ENCODE measurements around the gene ETNK2.

The ETNK2 gene, protein sequence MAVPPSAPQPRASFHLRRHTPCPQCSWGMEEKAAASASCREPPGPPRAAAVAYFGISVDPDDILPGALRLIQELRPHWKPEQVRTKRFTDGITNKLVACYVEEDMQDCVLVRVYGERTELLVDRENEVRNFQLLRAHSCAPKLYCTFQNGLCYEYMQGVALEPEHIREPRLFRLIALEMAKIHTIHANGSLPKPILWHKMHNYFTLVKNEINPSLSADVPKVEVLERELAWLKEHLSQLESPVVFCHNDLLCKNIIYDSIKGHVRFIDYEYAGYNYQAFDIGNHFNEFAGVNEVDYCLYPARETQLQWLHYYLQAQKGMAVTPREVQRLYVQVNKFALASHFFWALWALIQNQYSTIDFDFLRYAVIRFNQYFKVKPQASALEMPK

DNA sequence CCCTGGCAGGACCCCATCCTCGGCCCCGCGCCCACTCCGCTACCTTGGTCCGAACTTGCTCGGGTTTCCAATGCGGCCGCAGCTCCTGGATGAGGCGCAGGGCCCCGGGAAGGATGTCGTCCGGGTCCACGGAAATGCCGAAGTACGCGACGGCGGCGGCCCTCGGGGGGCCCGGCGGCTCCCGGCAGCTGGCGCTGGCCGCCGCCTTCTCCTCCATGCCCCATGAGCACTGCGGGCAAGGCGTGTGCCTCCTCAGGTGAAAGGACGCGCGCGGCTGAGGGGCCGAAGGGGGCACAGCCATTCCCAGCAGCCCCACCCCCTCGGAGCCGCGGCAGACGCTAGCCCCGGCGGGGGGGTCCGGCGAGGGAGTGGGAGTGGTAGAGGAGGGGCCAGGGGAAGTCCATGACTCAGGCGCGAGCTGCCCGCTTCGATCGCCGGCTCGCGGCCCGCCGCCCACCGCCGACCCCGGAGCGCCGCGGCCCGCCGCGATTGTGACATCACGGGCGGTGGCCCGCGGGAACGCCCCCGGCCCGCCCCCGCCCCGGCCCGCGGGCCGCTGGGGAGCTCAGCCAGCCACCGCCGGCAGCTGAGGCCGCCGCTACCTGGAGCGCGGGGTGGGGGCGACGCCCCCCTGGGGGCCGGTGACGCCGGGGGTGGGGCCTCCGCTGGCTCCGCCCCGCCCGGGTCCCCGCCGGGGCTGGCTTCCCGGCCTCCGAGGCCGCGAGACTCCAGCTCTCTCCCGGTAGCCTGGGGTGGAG, at the start of gene ETNK2:
ETNK2 (minus strand) TSS at position 493 of the 758 bp plus-strand sequence; CDS start at position 301, 192 bp downstream.
- peak; percentile 18 to 43 for DNase-seq (ENCODE audit: extremely low read depth in 1 of 2, low read depth in 1 of 2)

DNA sequence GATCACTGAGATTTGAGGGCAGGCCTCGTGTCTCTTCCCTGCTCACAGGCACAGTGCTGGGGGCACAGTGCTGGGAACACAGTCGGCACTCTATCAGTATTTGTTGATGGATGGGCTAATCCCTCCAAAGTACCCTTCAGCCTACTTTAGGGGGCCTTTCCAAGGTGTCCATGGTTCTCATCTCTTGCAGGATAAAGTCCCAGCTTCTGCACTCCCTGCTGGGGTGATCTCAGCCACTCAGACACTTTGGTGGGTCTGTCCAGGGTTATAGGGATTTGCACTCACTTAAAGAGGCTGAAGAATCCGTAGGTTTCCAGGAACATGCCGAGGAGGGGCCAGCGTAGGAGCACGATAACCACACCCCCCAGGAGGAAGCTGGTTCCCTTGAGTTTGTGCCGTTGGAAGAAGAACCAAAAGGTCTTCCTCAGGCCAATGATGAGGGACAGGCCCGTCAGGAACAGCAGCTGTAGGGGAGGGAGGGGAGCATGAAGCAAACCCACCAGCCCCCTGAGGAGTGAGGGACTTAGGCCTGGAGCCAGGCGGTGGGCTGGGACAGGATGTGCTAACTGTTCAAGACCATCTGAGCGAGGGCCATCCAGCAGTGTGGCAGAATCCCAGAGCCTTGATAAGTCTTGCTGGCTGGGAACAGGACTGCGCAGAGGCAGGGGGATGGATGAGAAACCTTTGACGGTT, 49.6 kb upstream of the ETNK2 start:
- no peak for DNase-seq (ENCODE audit: extremely low read depth in 1 of 2, low read depth in 1 of 2)

DNA sequence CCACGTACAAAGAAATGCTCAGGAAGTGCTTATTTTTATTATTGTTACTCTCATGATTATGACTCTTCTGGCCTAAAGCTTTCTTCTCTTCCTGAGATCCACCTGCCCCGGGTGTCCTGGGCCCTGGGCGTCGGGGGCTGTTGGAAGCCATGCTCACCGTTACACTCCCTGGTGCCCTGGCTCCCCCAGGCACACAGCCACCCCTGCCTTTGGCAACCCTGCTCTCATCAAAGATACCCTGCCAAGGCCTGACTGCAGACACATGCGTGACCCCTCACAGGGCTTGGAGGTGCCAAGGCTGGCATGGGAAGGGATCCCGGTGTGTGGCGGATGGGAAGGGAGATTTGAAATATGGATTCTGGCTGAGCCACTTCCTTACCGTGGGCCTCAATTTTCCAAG, 47.7 kb upstream of the ETNK2 start:
- DNase-seq (ENCODE audit: extremely low read depth in 1 of 2, low read depth in 1 of 2), result no peak

DNA sequence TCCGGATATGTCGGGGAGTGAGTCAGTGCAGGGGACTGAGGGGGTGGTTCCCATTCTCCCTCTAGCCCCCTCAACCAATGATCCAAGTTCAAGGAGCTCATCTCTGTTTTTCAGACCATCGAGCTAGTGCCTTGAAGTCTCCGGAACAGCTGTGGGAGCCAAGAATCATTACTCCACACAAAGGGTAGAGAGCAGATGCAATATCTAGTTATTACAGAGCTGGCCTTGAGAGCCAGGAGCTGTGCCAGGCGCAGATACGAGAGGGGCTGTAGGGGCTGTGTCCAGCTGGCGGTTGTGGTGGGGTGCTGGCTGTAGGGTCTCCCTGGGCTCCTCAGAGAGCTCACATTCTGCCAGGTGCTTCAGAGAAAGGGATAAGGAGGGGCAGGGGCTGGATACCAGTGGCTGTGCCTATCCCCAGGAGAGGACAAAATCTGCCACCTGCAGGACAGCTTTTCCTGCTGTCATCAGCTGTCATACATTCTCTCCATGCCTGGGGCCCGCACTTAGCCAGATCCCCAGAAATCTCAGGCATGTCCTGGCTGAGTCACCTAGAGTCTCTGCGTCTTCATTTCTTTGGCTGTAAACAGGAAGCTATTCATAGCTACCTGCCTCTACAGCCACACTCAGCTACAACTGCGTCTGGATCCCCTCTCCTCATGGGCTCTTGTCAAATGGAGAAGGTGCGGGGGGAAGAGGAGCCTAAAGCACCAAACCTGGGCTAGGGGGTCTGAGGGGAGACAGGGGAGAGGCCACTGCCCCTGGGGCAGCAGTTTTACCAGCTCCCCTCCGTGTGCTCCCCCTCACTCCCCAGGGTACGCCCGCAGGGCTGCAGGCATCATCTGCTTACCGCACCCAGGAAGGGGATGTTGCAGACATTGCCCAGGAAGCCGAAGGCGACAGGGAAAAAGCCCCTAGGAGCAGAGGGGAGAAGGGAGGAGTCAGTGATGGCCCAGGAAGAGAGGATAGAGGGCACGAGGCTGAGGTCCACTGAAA, 46.8 kb upstream of the ETNK2 start:
- DNase-seq (ENCODE audit: extremely low read depth in 1 of 2, low read depth in 1 of 2), result no peak

DNA sequence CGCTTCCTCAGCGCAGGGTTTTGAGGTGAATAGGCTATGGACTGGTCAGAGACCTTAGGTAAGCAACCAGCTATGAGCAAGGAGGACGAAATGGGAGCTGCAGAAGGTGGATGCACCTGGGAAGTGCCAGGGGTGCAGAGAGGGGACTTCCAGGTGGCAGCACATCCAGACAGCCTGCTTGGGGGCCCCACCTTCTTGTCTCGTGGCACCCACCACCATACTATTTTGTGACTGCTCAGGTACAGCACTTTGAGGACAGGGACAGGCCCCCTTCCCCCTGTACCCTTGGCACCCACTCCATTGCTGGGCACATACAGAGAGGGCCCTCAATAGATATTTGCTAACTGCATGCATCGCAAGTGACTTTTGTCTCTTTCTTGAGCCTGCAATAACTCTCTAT, 45.2 kb upstream of the ETNK2 start:
- no peak for DNase-seq (ENCODE audit: extremely low read depth in 1 of 2, low read depth in 1 of 2)

DNA sequence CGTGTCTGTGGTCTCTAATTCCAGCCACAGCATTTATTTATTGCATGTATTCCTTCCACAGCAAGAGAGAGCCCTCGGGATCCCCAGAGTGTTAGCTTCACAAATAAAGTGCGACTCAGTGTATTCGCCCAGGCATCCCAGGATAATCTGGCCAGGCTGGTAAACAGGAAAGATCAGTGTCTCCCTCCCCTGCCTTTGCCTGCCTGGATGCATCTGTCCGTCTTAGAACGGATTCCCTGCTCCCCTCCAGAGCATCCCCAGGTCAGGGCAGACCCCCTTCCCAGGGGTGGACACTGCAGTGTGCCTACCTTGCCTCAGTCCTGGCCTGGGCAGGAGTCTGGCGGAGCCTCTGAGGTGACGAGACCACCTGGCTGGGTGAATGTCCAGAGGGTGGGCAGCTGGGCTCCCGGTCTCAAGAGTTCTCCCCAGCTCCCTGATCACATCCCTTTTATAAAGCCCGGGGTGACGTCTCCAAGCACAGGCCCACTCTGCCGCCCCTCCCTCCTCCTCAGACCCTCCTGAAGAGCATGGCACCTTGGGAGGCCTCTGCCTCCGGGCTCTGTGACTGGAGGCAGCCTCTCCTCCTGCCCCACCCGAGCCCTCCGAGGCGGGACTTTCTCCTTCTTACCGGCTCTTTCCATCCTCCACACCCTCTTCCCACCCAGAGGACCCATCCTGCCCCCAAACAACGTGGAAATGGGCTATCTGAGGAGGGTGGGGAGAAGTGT, 44.4 kb upstream of the ETNK2 start, which contains the start of gene KISS1:
KISS1 (minus strand) TSS at position 424 of the 728 bp plus-strand sequence. CDS start 3,615 bp downstream, outside the sequence.
- no peak for DNase-seq (ENCODE audit: extremely low read depth in 1 of 2, low read depth in 1 of 2)

DNA sequence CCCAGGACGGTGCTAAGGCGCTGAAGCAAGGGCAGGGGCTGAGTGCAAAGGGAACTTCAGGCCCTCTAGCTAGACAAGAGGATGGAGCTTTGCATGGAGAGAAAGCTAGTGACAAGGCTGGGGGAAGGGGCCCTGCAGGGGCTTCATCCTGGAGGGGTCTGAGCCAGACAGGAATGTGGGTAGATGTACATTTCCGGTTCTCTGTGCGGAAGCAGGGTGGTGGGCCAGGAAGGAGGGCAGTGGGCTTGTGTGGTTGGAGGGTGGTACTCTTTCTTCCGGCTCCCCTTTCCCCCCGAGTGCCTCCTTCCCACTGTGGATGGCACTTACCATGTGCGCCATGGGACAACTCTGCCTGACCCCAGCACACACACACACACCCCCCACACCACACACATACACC, 42.9 kb upstream of the ETNK2 start:
- DNase-seq (ENCODE audit: extremely low read depth in 1 of 2, low read depth in 1 of 2), result no peak

DNA sequence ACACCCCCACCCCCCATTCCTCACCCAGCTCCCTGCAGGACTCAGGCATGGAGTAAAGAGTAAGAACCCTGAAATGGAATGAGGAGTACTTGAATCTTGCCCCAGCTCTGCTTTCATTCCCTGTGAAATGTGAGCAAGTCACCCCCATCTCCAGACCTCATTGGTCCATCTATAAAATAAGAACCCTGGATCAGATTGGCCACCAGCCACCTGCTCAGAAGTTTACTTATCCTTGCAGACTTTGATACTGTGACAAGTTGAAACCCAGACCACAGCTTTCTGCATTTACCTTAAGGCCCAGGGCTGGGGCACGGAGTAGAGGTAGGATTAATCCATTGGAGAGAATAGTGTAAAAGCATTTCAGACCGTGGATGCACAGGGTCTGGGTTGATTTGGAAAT, 42.2 kb upstream of the ETNK2 start:
- DNase-seq (ENCODE audit: extremely low read depth in 1 of 2, low read depth in 1 of 2), result no peak

DNA sequence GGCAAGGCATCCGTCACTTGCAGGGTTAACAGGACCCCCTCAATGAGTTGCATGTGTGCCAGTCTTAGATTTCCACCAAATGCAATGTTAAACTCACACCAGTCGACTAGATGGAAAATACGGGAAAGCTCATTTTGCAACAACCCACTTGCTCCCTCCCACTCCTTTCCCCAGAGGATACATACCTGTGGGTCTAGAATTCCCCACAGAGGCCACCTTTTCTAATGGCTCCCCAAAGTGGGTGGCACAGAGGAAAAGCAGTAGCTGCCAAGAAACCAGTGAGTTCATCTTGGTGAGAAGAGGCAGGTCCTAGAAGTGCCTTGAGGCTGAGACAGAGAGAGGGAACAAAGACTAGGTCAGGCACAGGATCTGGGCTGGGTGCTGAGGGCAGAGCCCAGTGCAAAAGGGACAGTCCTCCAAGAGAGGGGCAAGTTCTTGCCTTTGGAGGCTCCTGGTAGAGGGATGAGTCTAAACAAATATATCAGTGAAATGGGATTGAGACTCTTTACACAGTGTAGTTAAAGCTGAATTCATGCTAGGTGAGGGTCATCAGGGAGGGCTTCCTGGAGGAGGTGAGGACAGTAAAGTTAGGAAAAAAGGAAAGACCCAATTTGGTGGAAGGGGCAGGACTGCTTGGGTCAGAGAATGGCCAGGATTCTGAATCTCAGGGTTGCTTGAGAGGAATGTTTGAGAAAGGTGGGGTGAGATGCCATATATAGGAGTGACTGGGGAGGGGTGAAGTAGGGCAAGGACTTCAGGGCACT, 40.9 kb upstream of the ETNK2 start:
- DNase-seq (ENCODE audit: extremely low read depth in 1 of 2, low read depth in 1 of 2), result no peak

DNA sequence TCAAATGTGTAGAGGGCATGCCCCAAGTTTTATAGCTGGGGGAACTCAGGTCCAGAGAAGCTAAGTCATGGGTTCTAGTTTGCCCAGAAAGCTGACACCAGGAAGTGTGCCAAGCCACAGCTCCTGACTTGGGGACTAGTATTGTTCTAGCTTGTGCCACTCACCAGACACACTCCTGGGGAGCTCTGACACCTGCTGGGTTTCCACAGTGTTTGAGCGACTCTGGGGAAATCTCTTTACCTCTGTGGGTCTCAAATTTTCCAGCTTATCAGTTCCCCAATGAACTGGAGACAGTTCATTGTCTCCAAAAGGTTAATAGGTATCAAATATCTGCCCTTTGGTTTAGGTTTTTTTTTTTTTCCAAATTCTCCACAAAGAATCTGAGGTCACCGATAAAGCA, 40.2 kb upstream of the ETNK2 start:
- DNase-seq (ENCODE audit: extremely low read depth in 1 of 2, low read depth in 1 of 2), result no peak

DNA sequence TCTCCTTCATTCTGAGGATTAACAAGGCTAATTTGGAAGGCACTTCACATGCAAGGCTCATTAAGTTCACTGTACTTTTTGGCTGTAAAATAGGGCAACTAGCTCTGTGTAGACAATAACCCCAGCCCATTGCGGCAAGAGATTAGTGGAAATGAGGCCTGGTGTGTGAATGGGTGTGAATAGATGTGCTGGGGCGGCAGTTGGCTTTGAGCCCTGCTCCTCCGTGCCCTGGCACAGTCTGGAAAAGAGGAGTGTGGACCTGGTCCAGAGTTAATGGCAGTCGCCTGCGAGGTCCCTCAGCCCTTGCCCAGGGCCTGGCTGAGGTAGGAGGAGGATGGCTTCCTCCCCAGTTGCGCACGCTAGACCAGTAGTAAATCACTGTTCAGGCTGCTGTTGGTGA, 39.6 kb upstream of the ETNK2 start:
- DNase-seq (ENCODE audit: extremely low read depth in 1 of 2, low read depth in 1 of 2), result no peak

DNA sequence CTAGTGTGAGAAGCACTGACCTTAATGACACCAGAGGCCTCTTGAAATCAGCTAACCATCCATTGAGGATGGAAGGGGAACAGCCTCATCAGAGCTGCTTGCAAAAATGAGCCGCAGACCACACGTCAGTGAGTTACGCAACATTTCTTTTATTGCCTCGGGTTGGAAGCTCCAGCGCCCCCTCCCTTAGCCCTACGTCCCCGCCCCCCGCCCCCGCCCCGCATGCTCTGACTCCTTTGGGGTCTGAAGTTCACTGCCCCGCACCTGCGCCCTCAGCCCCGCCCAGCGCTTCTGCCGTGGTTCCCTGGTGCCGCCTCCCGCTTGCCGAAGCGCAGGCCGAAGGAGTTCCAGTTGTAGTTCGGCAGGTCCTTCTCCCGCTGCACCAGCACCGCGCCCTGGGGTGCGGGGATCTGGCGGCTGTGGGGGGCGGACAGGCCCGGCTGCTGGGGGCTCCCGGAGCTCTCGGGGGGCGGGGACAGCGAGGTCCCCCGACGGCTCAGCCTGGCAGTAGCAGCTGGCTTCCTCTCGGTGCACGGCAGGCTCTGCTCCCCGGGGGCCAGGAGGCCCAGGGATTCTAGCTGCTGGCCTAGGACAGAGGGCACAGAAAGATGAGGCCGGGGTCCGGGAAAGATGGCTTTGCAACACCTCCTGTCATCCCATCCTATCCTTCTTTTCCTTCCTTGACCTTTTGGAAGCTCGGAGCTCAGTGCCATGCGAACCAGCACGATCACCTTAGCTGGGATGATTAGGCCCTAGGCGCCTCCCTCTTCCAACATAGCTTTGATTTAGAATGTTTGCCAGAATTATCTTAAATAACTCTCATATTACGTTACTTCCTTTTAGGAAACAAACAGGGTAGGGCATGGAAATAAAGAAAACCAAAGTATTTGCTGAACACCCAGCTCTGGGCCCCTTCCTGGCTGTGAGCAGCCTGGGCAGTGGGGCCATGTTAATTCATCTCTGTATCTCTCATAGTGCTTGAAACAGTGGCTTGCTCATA, 38.7 kb upstream of the ETNK2 start:
- peak in 1 of 2 donors; percentile 4 for DNase-seq (ENCODE audit: extremely low read depth in 1 of 2, low read depth in 1 of 2)

DNA sequence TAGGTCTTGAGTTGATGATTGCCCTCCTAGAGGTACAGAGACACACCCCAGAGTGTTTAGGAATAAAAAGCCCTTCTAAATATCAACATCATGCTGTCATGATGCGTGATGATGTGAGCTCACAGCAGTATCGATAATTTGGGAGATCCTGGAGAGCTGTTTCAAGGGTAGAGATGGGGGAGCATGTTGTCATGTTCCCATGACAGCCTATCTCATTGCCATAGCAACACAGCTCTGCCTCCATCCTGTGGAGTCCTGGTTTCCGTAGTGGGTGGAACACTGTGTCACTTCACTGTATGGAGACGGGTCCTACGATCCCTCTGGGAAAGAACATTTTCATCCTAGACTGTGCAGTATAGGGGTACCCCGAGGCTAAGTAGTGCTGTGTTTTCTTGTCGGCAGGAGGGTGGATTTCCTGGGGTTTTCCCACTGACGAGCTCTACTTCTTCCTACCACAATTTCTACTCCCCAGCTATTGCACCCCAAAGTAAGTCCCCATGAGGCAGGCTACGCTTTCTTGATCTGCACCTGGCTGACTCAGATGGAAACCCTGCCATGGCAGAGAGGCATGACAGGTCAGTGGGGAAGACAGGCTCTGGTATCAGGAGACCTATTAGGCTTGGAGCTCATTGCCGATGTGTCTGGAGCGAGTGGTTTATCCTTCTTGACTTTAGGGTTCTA, 37.3 kb upstream of the ETNK2 start:
- DNase-seq (ENCODE audit: extremely low read depth in 1 of 2, low read depth in 1 of 2), result no peak

DNA sequence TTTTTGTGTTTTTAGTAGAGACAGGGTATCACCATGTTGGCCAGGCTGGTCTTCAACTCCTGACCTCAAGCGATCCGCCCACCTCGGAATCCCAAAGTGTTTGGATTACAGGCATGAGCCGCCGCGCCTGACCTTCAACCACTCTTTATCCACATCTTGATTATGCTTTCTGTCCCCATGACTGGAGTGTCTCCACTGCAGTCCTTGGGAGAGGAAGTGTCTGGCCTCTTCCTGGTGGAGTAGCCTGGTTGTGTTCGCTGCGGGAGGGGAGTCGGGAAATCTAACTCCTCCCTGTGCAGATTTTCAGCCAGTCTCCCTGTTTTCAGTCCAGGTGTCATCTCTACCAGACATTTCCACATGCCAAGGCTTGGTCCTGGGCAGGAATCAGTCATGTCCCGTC, 34.8 kb upstream of the ETNK2 start:
- no peak for DNase-seq (ENCODE audit: extremely low read depth in 1 of 2, low read depth in 1 of 2)

DNA sequence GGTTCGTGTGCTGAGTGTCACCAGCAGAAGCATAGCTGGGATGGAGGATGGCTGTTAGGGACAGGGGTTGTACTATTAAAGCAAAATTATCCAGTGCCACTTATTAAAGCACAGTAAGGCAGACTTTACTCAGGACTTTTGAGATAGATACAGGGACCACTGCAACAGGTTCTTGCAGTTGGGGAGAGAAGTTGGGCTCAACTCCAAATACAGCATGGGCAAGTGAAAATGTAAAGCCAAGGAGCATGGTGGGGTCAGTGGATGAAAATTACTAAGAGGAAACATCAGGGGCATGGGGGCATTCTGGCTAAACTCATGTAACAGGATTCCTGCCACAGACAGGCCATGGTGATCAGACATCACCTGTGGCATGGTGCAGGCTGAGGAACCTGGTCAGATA, 29.3 kb upstream of the ETNK2 start:
- DNase-seq (ENCODE audit: extremely low read depth in 1 of 2, low read depth in 1 of 2), result no peak

DNA sequence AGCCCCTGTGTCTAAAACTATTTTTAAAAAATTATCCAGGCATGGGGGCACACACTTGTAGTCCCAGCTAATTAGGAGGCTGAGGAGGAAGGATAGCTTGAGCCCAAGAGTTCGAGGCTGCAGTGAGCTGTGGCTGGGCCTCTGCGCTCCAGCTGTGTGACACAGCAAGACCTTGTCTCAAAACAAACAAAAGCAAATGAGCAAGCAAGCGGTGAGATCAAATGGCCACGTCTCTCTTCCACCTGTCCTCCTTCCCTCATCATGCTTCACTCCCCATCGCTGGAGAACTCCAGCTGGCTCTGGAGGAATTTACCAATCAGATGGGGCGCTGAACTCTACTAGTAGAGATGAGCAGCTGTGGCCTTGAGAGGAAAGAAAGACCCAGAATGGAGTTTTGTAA, 28.3 kb upstream of the ETNK2 start:
- DNase-seq (ENCODE audit: extremely low read depth in 1 of 2, low read depth in 1 of 2), result no peak
